HepG2 (cell line): Measurements from ENCODE around the gene LURAP1L. TPM values are rescaled to one million over a fixed set of nuclear protein-coding genes. Genes with fewer than 3 reads are reported as not detected.
A peak's percentile ranks its signal among the peaks of the same experiment; 100 is the strongest.

ENCODE experiments used
- ATF5 ChIP-seq: sonication (generic); formaldehyde crosslinking; IDR thresholded peaks from 2 replicates; pipeline ENCODE4 v1.4.0; 2020; ENCODE audit warnings: mild to moderate bottlenecking, low read depth, missing genetic modification reagents
- FOXA3 ChIP-seq: IDR thresholded peaks from 2 replicates; pipeline ENCODE4 v1.6.1; 2016; ENCODE audit warnings: missing genetic modification reagents, missing compliant biosample characterization
- FOXP4 ChIP-seq: sonication (generic); formaldehyde crosslinking; IDR thresholded peaks from 2 replicates; pipeline ENCODE4 v1.4.0; 2020; ENCODE audit warnings: missing genetic modification reagents
- GMEB1 ChIP-seq: sonication (generic); formaldehyde crosslinking; IDR thresholded peaks from 2 replicates; pipeline ENCODE4 v1.5.1; 2020; ENCODE audit warnings: missing genetic modification reagents, mild to moderate bottlenecking, borderline replicate concordance
- KLF12 ChIP-seq: sonication (generic); formaldehyde crosslinking; IDR thresholded peaks from 2 replicates; pipeline ENCODE4 v1.4.0; 2020; ENCODE audit warnings: missing genetic modification reagents, borderline replicate concordance
- KLF9 ChIP-seq: IDR thresholded peaks from 2 replicates; pipeline ENCODE4 v1.6.1; 2016; ENCODE audit warnings: low read depth
- MIER3 ChIP-seq: IDR thresholded peaks from 2 replicates; pipeline ENCODE4 v1.6.1; 2016; ENCODE audit warnings: missing compliant biosample characterization, borderline replicate concordance
- MNT ChIP-seq: fragments of 450-650 bp; IDR thresholded peaks from 2 replicates; pipeline ENCODE4 v1.6.1; 2016
- NR2F6 ChIP-seq, 2 experiments: IDR thresholded peaks; 2 replicates each; pipeline ENCODE4 v1.6.1; 2016; ENCODE audit warnings: antibody characterized with exemption in 1 of 2, mild to moderate bottlenecking in 1 of 2
- PPARG ChIP-seq: conservative IDR thresholded peaks from 2 replicates; pipeline ENCODE4 v1.6.1; 2016; ENCODE audit warnings: missing biosample characterization, missing genetic modification reagents
- SALL1 ChIP-seq: sonication (generic); formaldehyde crosslinking; IDR thresholded peaks from 2 replicates; pipeline ENCODE4 v1.8.0; 2022; ENCODE audit warnings: mild to moderate bottlenecking, missing genetic modification reagents
- SNAPC5 ChIP-seq: sonication (generic); formaldehyde crosslinking; IDR thresholded peaks from 2 replicates; pipeline ENCODE4 v1.8.1; 2023; ENCODE audit warnings: mild to moderate bottlenecking, missing genetic modification reagents, borderline replicate concordance
- THAP11 ChIP-seq: IDR thresholded peaks from 2 replicates; pipeline ENCODE4 v1.6.1; 2016; ENCODE audit warnings: missing biosample characterization, missing genetic modification reagents
- THRA ChIP-seq: sonication (generic); formaldehyde crosslinking; IDR thresholded peaks from 2 replicates; pipeline ENCODE4 v1.4.0; 2020; ENCODE audit warnings: missing genetic modification reagents, borderline replicate concordance
- ZBTB20 ChIP-seq: sonication (generic); formaldehyde crosslinking; IDR thresholded peaks from 2 replicates; pipeline ENCODE4 v1.8.1; 2023; ENCODE audit warnings: missing genetic modification reagents, low read depth, mild to moderate bottlenecking, borderline replicate concordance
- ZFP36 ChIP-seq: fragments of 150-350 bp; IDR thresholded peaks from 2 replicates; pipeline ENCODE4 v1.6.1; 2018; ENCODE audit warnings: borderline replicate concordance, low read length, low read depth; ENCODE audit not compliant: partially characterized antibody
- ZFP41 ChIP-seq: sonication (generic); formaldehyde crosslinking; IDR thresholded peaks from 2 replicates; pipeline ENCODE4 v1.4.0; 2020; ENCODE audit warnings: mild to moderate bottlenecking, missing genetic modification reagents, borderline replicate concordance
- ZNF354B ChIP-seq: sonication (generic); formaldehyde crosslinking; IDR thresholded peaks from 2 replicates; pipeline ENCODE4 v1.8.0; 2022; ENCODE audit warnings: mild to moderate bottlenecking, missing genetic modification reagents
- ZNF484 ChIP-seq: sonication (generic); formaldehyde crosslinking; IDR thresholded peaks from 2 replicates; pipeline ENCODE4 v1.5.1; 2020; ENCODE audit warnings: mild to moderate bottlenecking, low read depth, missing genetic modification reagents, borderline replicate concordance
- polyA plus RNA-seq, 8 experiments: library from polyadenylated mRNA; depleted of rRNA in 3 of 8; stranded (reverse) in 7 of 8; unstranded in 1 of 8; fragments of >200 nt; fragmentation: Illumina TruSeq in 4 of 8; extraction: Trizol in 4 of 8; gene quantifications; 2 replicates each; pipeline versions ENCODE4 v1.2.1 to v1.2.3, GENCODE V29; 2011 to 2016; ENCODE audit warnings: low read depth in 4 of 8, missing spikeins in 1 of 8, mixed read lengths in 1 of 8; ENCODE audit not compliant: insufficient read depth in 1 of 8
- total RNA-seq, 5 experiments: library from RNA; depleted of rRNA; stranded (reverse); fragments of >200 nt; fragmentation: Illumina TruSeq; extraction: Trizol; gene quantifications; 2 replicates each; pipeline ENCODE4 v1.2.3, GENCODE V29; 2016; ENCODE audit warnings: low read depth in 1 of 5

The LURAP1L gene
- total and polyA plus RNA-seq, 2 of the 13 experiments (the other 11 are each of a cell fraction or from before 2014, with no cell fraction given): 6.7 to 16.6 TPM

- TF ChIP-seq ZNF484 (CRISPR knock-in tag) (0 out of 2 replicates have a peak, but pooled peaks have one; percentile 11), ZFP41 (CRISPR knock-in tag) (0 out of 2 replicates have a peak, but pooled peaks have one; percentile 26), GMEB1 (0 out of 2 replicates have a peak, but pooled peaks have one; percentile 6), THAP11 (CRISPR knock-in tag) (0 out of 2 replicates have a peak, but pooled peaks have one; percentile 6), FOXA3 (CRISPR knock-in tag) (peak; percentile 87), KLF12 (CRISPR knock-in tag) (peak; percentile 72; the same call in 1 of the 2 replicates), MIER3 (CRISPR knock-in tag) (peak; percentile 13; the same call in 1 of the 2 replicates), KLF9 (peak; percentile 44; the same call in 1 of the 2 replicates), THRA (CRISPR knock-in tag) (peak; percentile 26), FOXP4 (CRISPR knock-in tag) (peak; percentile 96), MNT (peak; percentile 37; the same call in 1 of the 2 replicates), ZNF354B (CRISPR knock-in tag) (0 out of 2 replicates have a peak, but pooled peaks have one; percentile 61), SNAPC5 (CRISPR knock-in tag) (0 out of 2 replicates have a peak, but pooled peaks have one; percentile 22), ATF5 (CRISPR knock-in tag) (peak; percentile 87; the same call in 1 of the 2 replicates), SALL1 (CRISPR knock-in tag) (peak; percentile 90), PPARG (no peak), ZFP36 (no peak), ZBTB20 (CRISPR knock-in tag) (peak; percentile 77; the same call in 1 of the 2 replicates), NR2F6 (IDR thresholded peaks at IDR 0.05) (peak; percentile 25; the same call in 1 of the 2 replicates), NR2F6 (CRISPR knock-in tag; IDR thresholded peaks at IDR 0.05) (no peak; the same call in 1 of the 2 replicates)
These were observed 1.1 kb downstream of the LURAP1L start (continued) for GRCh38 chr9:12775679-12776512.
